ENCODE data around the gene ERVW-1.
"Not testable (repeated sequence)": the region's sequence is repeated elsewhere in the genome, so short reads cannot be mapped to it uniquely, and the experiment has no call there.

Gene ERVW-1

DNA sequence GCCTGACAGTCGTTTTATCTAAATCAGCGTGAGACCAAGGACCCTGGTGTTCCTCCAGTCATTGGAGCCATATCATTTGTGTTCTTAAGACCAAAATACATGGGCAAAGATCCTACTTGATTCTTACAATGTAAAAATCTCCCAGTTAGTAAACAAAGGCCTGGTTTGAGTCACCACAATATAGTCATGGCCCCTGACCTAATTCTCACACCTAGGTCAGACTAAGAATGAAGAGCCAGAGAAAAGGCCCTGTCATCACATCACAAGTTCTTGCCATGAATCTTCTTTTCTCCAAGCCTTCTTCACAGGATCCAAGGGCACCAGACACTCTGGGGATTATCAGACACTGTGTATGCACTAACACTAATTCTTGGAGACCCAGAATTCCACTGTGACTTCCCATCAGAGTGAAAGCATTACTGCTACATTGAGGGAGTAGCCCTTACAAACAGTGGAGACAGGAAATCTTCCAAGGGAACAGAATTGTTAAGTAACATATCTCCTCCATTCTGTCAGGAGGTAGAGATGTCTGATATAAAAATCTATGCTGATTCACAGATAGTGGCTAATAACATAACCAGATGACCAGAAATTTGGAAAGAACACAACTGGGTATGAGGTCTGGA, 7.6 kb upstream of the ERVW-1 start:
- TF ChIP-seq CTCF (IDR thresholded peaks at IDR 0.05; ENCODE audit: control insufficient read depth, insufficient read depth, low read depth, low read length, missing control alignments): no peak
- DNase-seq (ENCODE audit: low read depth): no peak
- no peak overlapping the region for H3K4me3 ChIP-seq (ENCODE audit: control insufficient read depth, low read depth, low read length)

DNA sequence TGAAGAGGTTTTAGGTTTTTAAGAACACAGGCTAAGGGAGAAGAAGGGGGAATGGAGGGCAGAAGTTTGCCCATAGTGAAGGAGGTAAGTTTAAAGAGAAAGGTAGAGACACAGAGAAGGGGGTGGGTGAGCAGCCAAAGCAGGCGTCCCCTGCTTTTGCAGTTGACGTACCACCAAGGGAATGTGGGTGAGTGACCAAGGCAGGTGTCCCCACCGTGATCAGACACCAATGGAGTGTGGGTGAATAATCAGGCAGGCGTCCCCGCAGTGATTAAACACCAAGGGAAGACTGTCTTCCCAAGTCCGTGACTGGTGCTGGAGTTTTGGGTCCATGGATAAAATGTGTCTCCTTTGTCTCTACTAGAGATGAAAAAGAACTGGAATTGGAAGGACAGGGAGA, 6.5 kb upstream of the ERVW-1 start:
- DNase-seq (ENCODE audit: low read depth); H3K4me3 ChIP-seq (ENCODE audit: control insufficient read depth, low read depth, low read length): not testable (repeated sequence)

GRCh38 chr7:92483624-92484023, 5.9 kb upstream of the ERVW-1 start:
- not testable (repeated sequence) for DNase-seq (ENCODE audit: low read depth)

GRCh38 chr7:92479146-92479545, 1.4 kb upstream of the ERVW-1 start:
- not testable (repeated sequence) for H3K4me3 ChIP-seq (ENCODE audit: control insufficient read depth, low read depth, low read length); DNase-seq (ENCODE audit: low read depth)

More at GRCh38 chr7:92483624-92484023, 5.9 kb upstream of the ERVW-1 start:
- not testable (repeated sequence) for H3K4me3 ChIP-seq (ENCODE audit: control insufficient read depth, low read depth, low read length)

DNA sequence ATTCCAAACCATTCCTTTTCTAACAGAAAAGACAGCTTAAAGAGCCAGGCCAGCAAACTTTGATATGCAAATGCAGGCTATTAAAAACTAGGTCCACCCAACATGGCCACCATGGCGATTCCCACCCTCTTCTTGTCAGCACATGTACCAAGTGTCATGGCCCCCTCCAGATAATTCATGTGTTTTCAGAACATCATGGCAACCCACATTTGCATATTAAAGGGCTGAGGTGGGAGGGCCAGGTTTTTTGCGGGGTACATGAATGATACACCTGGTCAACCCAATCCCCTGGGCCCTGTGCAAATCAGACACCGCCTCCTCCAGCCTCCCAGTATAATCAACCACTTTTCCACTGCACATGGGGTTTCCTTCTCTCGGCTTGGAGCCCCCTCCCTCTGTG, 965 bp upstream of the ERVW-1 start:
- no peak for DNase-seq (ENCODE audit: low read depth)
- H3K4me3 ChIP-seq (ENCODE audit: control insufficient read depth, low read depth, low read length): no peak overlapping the region
- TF ChIP-seq CTCF (IDR thresholded peaks at IDR 0.05; ENCODE audit: control insufficient read depth, insufficient read depth, low read depth, low read length, missing control alignments): no peak

DNA sequence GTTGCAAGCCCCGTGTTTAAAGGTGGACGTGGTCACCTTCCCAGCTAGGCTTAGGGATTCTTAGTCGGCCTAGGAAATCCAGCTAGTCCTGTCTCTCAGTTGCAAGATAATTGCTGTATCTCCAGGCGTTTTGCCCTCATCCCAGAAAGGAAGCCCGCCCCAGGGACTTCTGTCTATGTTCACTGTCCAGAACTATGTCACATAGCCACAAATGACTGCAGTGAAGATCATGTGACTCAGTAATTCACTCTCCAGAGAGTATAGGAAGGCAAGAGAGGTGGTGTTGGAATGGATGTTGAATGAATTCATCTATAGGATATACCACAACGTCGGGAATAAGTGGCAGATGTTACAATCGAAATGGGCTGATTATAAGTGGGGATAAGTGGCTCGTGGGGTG, 349 bp upstream of the ERVW-1 start:
- no peak overlapping the region for H3K4me3 ChIP-seq (ENCODE audit: control insufficient read depth, low read depth, low read length)
- DNase-seq (ENCODE audit: low read depth): no peak
- no peak for TF ChIP-seq CTCF (IDR thresholded peaks at IDR 0.05; ENCODE audit: control insufficient read depth, insufficient read depth, low read depth, low read length, missing control alignments)

- not testable (repeated sequence) for DNase-seq (ENCODE audit: low read depth); H3K4me3 ChIP-seq (ENCODE audit: control insufficient read depth, low read depth, low read length)
Observed at GRCh38 chr7:92475851-92476590, 1.7 kb downstream of the ERVW-1 start.

DNA sequence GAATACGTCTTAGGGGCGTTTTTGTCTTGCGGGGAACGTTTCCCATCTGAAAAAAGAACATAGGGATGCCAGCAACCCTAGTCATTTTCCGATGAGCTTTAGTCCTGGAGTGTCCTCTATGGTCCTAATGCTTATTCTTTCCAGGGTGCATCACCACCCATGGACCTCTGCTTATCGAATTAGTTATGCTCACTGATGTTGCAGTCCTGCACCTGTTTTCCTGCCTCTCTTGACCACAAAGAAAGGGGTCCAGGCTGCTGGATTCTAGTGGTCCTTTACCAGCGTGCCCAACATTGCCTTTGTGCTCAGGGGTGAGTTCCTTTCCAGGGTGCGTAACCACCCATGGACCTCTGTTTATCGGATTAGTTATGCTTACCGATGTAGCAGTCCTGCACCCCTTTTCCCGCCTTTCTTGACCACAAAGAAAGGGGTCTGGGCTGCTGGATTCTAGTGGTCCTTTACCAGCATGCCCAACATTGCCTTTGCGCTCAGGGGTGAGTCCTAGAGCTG, 2.4 kb downstream of the ERVW-1 start:
- not testable (repeated sequence) for DNase-seq (ENCODE audit: low read depth); H3K4me3 ChIP-seq (ENCODE audit: control insufficient read depth, low read depth, low read length)

DNA sequence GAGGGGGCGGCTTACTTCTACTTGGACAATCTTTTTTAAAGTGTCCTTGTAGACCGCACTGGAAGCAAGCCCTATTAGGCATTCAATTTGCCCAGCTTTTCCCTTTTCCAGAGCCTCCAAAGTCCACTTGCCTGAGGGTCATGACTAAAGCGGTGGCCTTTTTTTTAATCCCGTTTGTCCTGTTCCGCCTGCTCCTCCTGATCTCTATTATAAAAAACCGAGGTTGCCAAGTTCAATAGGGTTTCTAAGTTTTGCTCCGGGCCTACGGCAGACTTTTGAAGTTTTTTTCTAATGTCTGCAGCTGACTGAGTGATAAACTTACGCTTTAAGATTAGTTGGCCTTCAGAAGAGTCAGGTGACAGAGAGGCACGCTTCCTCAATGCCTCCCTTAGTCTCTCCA, 3.8 kb downstream of the ERVW-1 start:
- DNase-seq (ENCODE audit: low read depth); H3K4me3 ChIP-seq (ENCODE audit: control insufficient read depth, low read depth, low read length): not testable (repeated sequence)

DNA sequence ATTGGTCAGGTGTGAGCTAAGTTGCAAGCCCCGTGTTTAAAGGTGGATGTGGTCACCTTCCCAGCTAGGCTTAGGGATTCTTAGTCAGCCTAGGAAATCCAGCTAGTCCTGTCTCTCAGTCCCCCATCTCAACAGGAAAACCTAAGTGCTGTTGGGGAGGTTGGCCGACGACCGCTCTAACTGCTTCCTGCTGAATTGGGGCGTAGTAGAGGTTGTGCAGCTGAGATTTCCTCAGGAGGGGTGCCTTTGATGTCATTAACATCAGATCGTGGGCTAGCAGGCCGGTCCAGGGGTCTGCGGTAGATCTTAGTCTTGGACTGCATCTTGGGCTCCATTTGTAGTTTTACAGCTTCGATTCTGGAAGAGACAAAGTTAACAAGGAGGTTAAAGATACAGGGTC, 9.2 kb downstream of the ERVW-1 start:
- not testable (repeated sequence) for DNase-seq (ENCODE audit: low read depth); H3K4me3 ChIP-seq (ENCODE audit: control insufficient read depth, low read depth, low read length)

All from AG09309 (cell line).